GM21528 (cell line): ENCODE data around the gene OR6X1.
"Not testable (repeated sequence)": the region's sequence is repeated elsewhere in the genome, so short reads cannot be mapped to it uniquely, and the experiment has no call there.

ENCODE experiments used
- ATAC-seq: cut with Tn5 transposase; IDR thresholded peaks from one replicate; pipeline ENCODE4 v1.9.1; 2021; ENCODE audit warnings: mild to moderate bottlenecking, moderate library complexity; ENCODE audit not compliant: unreplicated experiment, low FRiP score

OR6X1 gene

GRCh38 chr11:123755813-123756212 lies 1.5 kb upstream of the OR6X1 start:
- ATAC-seq: no peak

GRCh38 chr11:123755344-123755743 lies 1.0 kb upstream of the OR6X1 start:
- no peak for ATAC-seq

- ATAC-seq: no peak
Observed at GRCh38 chr11:123753110-123753509, 1.2 kb downstream of the OR6X1 start.

- no peak for ATAC-seq
Observed at GRCh38 chr11:123751781-123752180, 2.5 kb downstream of the OR6X1 start.

- ATAC-seq: not testable (repeated sequence)
Observed at GRCh38 chr11:123748349-123748748, 6.0 kb downstream of the OR6X1 start.

GRCh38 chr11:123745764-123746451 lies 8.4 kb downstream of the OR6X1 start:
- ATAC-seq: no peak

- ATAC-seq: no peak
Observed at GRCh38 chr11:123742724-123743120, 11.6 kb downstream of the OR6X1 start.

GRCh38 chr11:123742031-123742723 lies 12.1 kb downstream of the OR6X1 start:
- ATAC-seq: no peak

- ATAC-seq: peak; percentile 99
Observed at GRCh38 chr11:123741159-123742030, 12.9 kb downstream of the OR6X1 start, which contains the start of gene ZNF202. Gene ZNF202, minus strand, starts transcription at chr11:123741660. Its CDS starts 10,772 bp downstream, at chr11:123730888.

- peak; percentile 4 for ATAC-seq
Observed at GRCh38 chr11:123740787-123741158, 13.5 kb downstream of the OR6X1 start.

GRCh38 chr11:123738374-123738773 lies 15.9 kb downstream of the OR6X1 start:
- no peak for ATAC-seq

- ATAC-seq: no peak
Observed at GRCh38 chr11:123736769-123737168, 17.5 kb downstream of the OR6X1 start.

- ATAC-seq: no peak
Observed at GRCh38 chr11:123729602-123730001, 24.7 kb downstream of the OR6X1 start.

GRCh38 chr11:123725995-123726655 lies 28.2 kb downstream of the OR6X1 start:
- ATAC-seq: no peak

GRCh38 chr11:123719452-123719851 lies 34.9 kb downstream of the OR6X1 start:
- ATAC-seq: no peak

GRCh38 chr11:123718469-123718868 lies 35.8 kb downstream of the OR6X1 start:
- no peak for ATAC-seq

- no peak for ATAC-seq
Observed at GRCh38 chr11:123718063-123718462, 36.3 kb downstream of the OR6X1 start.

GRCh38 chr11:123712627-123713026 lies 41.7 kb downstream of the OR6X1 start:
- ATAC-seq: not testable (repeated sequence)

GRCh38 chr11:123707606-123708205 lies 46.6 kb downstream of the OR6X1 start:
- ATAC-seq: no peak

GRCh38 chr11:123707206-123707605 lies 47.1 kb downstream of the OR6X1 start:
- ATAC-seq: no peak
